RWPE2 (cell line): Measurements from ENCODE around the gene CLDN9.
"Not testable (repeated sequence)": the region's sequence is repeated elsewhere in the genome, so short reads cannot be mapped to it uniquely, and the experiment has no call there.

ENCODE experiments used
- ATAC-seq: fragments of 200-7000 bp; cut with Tn5 transposase; 3 replicates; pipeline ENCODE4 v1.9.1; 2021; ENCODE audit warnings: low read depth
- DNase-seq: peaks from one replicate; pipeline ENCODE4 v3.0.0-alpha.2; 2020; ENCODE audit warnings: low spot score
- H3K27ac ChIP-seq: fragments of 450-650 bp; 2 replicates; pipeline ENCODE4 v1.5.1; 2017; ENCODE audit warnings: mild to moderate bottlenecking; ENCODE audit not compliant: poor library complexity, severe bottlenecking
- H3K27me3 ChIP-seq: fragments of 250-450 bp; sonication (Bioruptor Pico); 2 replicates; pipeline ENCODE4 v1.5.1; 2021; ENCODE audit warnings: mild to moderate bottlenecking, moderate library complexity; ENCODE audit not compliant: insufficient read depth, poor library complexity, severe bottlenecking
- H3K36me3 ChIP-seq: fragments of 250-450 bp; sonication (Bioruptor Pico); 2 replicates; pipeline ENCODE4 v1.5.1; 2020; ENCODE audit warnings: low read depth, mild to moderate bottlenecking, moderate library complexity
- H3K4me1 ChIP-seq: fragments of 250-450 bp; sonication (Bioruptor Pico); 2 replicates; pipeline ENCODE4 v1.5.1; 2021; ENCODE audit warnings: mild to moderate bottlenecking, moderate library complexity; ENCODE audit not compliant: insufficient read depth, poor library complexity, severe bottlenecking
- H3K4me3 ChIP-seq: fragments of 250-450 bp; sonication (Bioruptor Pico); 2 replicates; pipeline ENCODE4 v1.5.1; 2021; ENCODE audit warnings: mild to moderate bottlenecking, moderate library complexity; ENCODE audit not compliant: severe bottlenecking
- H3K9me3 ChIP-seq: fragments of 250-450 bp; sonication (Bioruptor Pico); 2 replicates; pipeline ENCODE4 v1.5.1; 2021; ENCODE audit warnings: mild to moderate bottlenecking, moderate library complexity; ENCODE audit not compliant: severe bottlenecking
- TF ChIP-seq, protein P1 (sequence below): fragments of 450-650 bp; IDR thresholded peaks from one replicate; pipeline ENCODE4 v1.5.1; 2017; ENCODE audit warnings: mild to moderate bottlenecking, moderate library complexity; ENCODE audit not compliant: poor library complexity, severe bottlenecking

Gene CLDN9

DNA sequence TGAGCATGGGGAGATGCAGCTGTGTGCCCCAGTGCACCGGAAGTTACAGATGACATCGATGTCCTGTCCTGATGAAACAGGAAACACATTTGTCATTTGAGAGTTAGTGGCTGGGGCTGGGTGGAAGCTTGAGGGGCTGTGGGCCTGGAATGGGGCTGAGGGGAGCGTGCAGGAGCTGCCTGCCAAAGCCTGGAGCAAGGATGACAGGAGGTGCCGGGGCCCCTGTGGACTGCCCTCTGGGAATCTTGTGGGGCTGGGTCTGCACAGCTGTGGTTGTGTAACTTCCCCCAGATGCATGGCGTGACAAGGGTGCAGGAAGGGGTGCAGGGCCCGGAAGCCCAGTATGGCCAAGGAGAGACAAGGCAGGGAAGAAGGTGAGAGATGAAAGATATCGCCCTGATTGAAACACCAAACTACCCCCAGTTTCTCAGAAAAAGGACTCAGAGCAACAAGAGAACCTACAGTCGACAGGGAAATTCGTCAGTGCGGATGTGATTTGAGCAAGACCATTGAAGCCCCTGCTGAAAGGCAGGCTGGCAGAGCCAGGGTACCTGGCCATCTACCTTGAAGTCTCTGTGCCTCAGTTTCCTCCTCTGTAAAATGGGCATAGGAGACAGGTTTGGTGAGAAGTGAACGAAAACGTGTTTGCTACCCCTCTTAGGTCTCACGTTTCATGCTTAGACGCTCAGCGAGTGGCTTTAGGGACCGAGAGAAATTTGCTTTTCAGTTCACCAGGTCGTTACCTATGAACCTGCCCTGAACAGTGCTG is 42.4 kb downstream of the CLDN9 start:
- TF ChIP-seq, protein P1, sequence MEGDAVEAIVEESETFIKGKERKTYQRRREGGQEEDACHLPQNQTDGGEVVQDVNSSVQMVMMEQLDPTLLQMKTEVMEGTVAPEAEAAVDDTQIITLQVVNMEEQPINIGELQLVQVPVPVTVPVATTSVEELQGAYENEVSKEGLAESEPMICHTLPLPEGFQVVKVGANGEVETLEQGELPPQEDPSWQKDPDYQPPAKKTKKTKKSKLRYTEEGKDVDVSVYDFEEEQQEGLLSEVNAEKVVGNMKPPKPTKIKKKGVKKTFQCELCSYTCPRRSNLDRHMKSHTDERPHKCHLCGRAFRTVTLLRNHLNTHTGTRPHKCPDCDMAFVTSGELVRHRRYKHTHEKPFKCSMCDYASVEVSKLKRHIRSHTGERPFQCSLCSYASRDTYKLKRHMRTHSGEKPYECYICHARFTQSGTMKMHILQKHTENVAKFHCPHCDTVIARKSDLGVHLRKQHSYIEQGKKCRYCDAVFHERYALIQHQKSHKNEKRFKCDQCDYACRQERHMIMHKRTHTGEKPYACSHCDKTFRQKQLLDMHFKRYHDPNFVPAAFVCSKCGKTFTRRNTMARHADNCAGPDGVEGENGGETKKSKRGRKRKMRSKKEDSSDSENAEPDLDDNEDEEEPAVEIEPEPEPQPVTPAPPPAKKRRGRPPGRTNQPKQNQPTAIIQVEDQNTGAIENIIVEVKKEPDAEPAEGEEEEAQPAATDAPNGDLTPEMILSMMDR, result no peak
- DNase-seq (no peak), ATAC-seq (no peak)
- Histone ChIP-seq H3K27me3 (peaks cover 6% of the 10 kb centered on the region), H3K4me3 (no peak overlapping the region), H3K9me3 (no peaks in the 10 kb centered on the region), H3K27ac (no peak overlapping the region), H3K36me3 (no peaks in the 10 kb centered on the region), H3K4me1 (no peaks in the 10 kb centered on the region)

DNA sequence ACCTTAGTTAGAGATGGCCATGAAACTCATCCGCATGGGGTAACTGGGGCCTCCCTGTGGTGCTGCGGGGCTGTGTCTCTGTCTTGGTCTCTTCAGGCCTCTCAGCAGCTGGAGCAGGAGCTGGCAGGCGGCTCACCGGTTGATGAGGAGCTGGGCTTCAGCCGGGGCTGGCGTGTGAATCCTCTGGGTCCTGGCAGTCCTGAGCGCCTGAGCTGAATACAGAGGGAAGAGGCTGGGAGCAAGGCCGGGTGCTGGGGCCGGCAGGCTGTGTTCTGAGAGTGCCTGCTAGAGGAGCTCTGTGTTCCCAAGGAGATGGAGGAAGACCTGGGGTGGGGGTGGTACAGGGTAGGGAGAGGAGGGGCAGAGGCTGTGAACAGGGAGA is 43.0 kb downstream of the CLDN9 start:
- H3K4me1 ChIP-seq, H3K36me3 ChIP-seq, H3K27ac ChIP-seq, H3K4me3 ChIP-seq, DNase-seq, H3K27me3 ChIP-seq, H3K9me3 ChIP-seq, ATAC-seq: not testable (repeated sequence)

DNA sequence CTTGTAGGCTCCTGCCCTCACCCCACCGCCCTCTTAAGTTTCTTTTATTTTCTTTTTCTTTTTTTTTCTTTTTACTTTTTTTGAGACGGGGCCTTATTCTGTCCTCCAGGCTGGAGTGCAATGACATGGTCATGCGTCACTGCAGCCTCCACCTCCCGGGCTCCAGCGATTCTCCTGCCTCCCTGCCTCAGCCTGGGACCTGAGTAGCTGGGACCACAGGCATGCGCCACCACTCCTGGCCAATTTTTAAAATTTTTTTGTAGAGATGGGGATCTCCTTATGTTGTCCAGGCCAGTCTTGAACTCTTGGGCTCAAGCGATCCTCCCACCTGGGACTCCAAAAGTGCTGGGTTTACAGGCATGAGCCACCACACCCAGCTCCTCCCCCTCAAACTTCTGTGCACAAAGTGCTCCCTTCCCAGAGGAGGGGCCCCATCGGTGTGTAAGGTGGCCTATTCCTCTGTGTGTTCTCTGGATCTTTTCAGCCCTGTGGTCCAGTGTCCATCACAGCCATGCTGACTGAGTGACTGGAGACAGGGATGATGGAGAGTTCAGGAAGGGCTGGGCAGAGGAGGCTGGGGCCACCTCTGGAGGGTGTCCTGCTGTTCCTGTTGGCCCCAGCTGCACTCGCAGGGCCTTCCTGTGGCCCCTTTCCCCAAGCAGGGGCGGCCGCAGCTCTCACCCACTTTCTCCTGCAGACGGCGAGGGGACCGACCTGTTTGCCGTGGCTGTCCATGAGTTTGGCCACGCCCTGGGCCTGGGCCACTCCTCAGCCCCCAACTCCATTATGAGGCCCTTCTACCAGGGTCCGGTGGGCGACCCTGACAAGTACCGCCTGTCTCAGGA is 43.8 kb downstream of the CLDN9 start:
- H3K4me1 ChIP-seq, result no peaks in the 10 kb centered on the region
- H3K27ac ChIP-seq, result no peak overlapping the region
- no peak for DNase-seq
- H3K4me3 ChIP-seq, result no peak overlapping the region
- H3K9me3 ChIP-seq, result no peaks in the 10 kb centered on the region
- TF ChIP-seq, protein P1, result no peak
- no peak for ATAC-seq
- no peaks in the 10 kb centered on the region for H3K36me3 ChIP-seq
- no peaks in the 10 kb centered on the region for H3K27me3 ChIP-seq

DNA sequence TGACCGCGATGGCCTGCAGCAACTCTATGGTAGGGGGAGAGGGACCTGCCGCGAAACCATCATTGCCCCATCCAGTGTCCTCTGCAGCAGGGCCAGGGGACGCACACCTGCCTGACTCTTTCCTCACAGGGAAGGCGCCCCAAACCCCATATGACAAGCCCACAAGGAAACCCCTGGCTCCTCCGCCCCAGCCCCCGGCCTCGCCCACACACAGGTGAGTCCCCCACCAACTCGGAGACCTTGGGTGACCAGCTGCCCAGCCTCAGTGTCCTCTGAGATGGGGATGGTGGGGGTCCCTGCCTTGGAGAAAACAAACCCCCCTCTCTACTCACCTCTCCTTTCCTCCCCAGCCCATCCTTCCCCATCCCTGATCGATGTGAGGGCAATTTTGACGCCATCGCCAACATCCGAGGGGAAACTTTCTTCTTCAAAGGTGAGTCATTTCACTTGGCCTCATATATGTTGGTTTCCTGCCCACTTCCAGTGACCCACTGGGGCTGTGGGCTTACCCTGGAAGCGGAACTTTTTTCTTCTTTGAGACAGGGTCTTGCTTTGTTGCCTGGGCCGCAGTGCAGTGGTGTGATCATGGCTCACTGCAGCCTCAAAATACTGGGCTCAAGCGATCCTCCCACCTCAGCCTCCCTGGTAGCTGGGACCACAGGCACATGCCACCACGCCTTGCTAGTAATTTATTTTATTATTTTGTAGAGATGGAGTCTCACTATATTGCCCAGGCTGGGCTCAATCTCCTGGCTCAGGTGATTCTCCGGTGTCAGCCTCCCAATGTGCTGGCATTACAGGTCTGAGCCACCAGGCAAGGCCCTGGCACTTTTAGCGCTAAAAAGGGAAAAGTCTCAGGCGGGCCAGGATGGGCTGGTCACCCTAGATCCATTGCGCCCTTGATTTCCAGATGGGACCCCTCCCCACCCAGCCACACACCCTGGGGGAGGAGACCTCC is 44.7 kb downstream of the CLDN9 start:
- TF ChIP-seq, protein P1, result no peak
- H3K4me1 ChIP-seq, result no peaks in the 10 kb centered on the region
- H3K27me3 ChIP-seq, result no peaks in the 10 kb centered on the region
- H3K9me3 ChIP-seq, result no peaks in the 10 kb centered on the region
- H3K4me3 ChIP-seq, result no peak overlapping the region
- no peak for ATAC-seq
- no peak overlapping the region for H3K27ac ChIP-seq
- DNase-seq, result no peak
- H3K36me3 ChIP-seq, result no peaks in the 10 kb centered on the region
